ENCODE measurements around the gene CHRNA3.

The CHRNA3 gene

DNA sequence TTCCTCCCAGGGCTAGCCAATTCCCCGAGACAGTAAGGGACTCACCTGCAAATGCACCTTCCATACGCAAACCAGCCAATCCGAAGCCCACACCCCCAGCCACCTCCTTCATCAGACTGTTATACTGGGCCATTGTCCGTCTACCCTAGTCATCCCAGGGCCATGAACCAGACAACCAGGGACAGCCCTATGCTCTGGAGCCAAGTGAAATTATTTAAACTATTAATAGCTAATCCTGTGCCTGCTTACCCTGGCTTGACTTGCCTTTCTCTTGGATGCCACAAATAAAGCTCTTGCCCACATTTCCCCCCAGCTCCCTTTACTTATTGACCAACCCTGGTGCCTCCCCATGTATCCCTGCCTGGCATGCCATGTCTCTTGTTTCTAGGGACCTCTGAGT is 24.2 kb upstream of the CHRNA3 start:
- no peak overlapping the region for H3K4me3 ChIP-seq (replicated peaks in 1 of 2; ENCODE audit: low read depth in 2 of 2, low read length in 2 of 2)
- DNase-seq (ENCODE audit: low read depth in 2 of 2): no peak
- TF ChIP-seq, protein P1, sequence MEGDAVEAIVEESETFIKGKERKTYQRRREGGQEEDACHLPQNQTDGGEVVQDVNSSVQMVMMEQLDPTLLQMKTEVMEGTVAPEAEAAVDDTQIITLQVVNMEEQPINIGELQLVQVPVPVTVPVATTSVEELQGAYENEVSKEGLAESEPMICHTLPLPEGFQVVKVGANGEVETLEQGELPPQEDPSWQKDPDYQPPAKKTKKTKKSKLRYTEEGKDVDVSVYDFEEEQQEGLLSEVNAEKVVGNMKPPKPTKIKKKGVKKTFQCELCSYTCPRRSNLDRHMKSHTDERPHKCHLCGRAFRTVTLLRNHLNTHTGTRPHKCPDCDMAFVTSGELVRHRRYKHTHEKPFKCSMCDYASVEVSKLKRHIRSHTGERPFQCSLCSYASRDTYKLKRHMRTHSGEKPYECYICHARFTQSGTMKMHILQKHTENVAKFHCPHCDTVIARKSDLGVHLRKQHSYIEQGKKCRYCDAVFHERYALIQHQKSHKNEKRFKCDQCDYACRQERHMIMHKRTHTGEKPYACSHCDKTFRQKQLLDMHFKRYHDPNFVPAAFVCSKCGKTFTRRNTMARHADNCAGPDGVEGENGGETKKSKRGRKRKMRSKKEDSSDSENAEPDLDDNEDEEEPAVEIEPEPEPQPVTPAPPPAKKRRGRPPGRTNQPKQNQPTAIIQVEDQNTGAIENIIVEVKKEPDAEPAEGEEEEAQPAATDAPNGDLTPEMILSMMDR (IDR thresholded peaks at IDR 0.05; ENCODE audit: low read depth, low read length): no peak

DNA sequence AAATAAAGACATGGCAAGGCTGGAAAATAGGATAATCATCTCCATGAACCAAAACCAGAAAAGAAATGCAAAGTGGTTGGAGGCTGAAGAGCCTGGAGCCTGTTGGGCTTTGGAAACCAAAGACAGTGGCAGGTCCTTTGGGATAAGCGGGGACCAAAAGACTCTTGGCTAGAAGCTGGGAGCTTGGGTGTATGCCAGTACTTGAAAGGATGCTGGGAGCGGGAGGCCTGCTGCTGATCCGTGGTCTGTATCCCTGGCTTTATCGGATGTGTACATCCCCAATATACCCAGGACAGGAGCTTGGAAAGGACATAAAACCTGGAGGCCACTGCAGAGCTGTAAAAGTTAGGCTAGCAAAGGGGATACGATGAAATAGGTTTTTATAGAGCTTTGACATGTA is 21.5 kb upstream of the CHRNA3 start:
- no peak overlapping the region for H3K4me3 ChIP-seq (replicated peaks in 1 of 2; ENCODE audit: low read depth in 2 of 2, low read length in 2 of 2)
- no peak for DNase-seq (ENCODE audit: low read depth in 2 of 2)
- TF ChIP-seq, protein P1 (IDR thresholded peaks at IDR 0.05; ENCODE audit: low read depth, low read length): no peak

DNA sequence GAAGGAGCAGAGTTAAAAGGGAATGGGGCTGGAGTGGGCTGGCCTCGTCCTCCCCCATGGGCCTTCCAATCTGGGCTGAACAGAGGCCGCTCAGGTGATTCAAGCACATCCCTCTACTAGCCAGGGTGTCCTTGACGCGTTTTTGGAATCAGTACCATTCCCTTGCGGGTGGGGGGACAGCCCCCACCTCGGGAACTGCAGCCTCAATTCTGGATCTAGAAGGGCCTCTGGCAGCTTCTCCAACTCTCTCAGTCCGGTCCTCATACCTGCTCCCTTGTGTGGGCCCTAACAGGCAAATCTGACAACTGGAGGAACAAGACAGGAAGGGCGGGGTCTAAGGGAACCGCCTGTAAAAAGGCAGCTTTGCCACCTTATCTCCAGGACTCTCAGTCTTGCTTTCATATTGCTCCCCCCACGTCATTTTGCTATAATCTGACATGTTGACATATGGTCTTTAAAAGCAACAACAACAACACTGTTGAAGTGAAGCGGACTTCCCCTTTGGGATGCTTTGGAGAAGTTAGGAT is 21.0 kb upstream of the CHRNA3 start:
- no peak for DNase-seq (ENCODE audit: low read depth in 2 of 2)
- no peak overlapping the region for H3K4me3 ChIP-seq (replicated peaks in 1 of 2; ENCODE audit: low read depth in 2 of 2, low read length in 2 of 2)
- TF ChIP-seq, protein P1 (IDR thresholded peaks at IDR 0.05; ENCODE audit: low read depth, low read length): no peak

DNA sequence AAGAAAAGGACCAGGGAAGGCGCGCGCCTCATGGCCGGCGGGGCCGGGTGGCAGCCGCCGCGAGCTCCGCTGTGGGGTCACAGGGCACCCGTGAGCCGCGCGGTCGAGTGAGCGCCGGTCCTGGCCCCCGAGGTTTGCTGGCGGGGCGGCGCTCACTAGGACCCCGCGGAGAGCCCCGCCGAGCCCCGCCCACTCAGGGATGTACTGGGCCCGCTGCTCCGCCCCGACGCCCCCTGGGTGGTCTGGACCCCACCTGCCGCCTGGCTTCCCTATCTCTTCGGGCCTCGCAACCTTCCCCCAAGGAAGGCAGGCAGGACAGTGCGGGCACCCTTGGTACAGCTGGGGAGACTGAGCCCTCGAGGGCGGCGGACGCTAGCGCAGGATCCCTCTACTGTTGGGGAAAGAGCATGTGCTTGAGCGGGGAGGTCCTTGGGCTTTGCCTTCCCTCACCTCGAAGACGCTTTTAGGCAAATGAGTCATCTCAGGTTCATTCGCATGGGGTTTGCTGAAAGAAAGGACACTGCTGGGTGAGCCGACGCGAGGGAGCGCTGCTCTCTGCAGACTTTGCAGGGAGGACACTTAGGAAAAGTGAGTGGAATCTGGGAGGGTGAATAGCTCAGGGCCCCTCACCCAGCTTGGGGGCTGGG is 20.4 kb upstream of the CHRNA3 start, which contains the start of gene CHRNB4:
TSS of gene CHRNB4 (minus strand) at position 109 of the 647 bp plus-strand sequence. CDS start at position 32, 77 bp downstream.
- H3K4me3 ChIP-seq (replicated peaks in 1 of 2; ENCODE audit: low read depth in 2 of 2, low read length in 2 of 2): peak within 1 kb of the TSS; percentile 34 to 46
- TF ChIP-seq, protein P1 (IDR thresholded peaks at IDR 0.05; ENCODE audit: low read depth, low read length): no peak
- peak; percentile 3 to 28 for DNase-seq (ENCODE audit: low read depth in 2 of 2)

DNA sequence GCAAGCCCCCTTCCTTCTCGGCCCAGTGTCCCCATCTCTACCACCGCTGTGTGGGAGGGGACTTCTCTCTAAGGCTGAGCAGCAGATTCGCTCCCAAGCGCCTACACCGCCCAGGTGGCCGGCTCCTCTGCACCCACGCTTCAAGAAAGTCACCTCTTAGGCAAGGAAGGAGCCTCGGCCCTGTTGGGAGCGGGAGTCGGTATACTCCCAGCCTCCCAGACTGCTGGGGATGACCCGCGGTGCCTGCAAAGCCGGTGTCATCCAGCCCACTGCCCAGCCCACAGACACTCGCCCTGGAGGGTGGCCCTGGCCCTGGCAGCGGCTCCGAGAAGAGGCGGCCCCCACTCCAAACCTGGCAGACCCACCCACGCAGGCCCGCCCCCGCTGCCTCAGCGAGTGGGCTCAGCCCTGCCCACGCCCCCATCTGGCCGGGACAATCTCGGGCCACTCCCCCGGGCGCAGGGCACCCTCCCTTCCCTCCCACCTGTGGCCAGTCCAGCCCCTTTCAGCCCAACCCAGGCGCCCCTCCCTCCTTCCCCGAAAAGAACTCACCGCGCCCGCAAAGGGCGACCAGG is 19.8 kb upstream of the CHRNA3 start:
- DNase-seq (ENCODE audit: low read depth in 2 of 2): no peak
- H3K4me3 ChIP-seq (replicated peaks in 1 of 2; ENCODE audit: low read depth in 2 of 2, low read length in 2 of 2): peak overlapping the region; percentile 34 to 46
- TF ChIP-seq, protein P1 (IDR thresholded peaks at IDR 0.05; ENCODE audit: low read depth, low read length): no peak

DNA sequence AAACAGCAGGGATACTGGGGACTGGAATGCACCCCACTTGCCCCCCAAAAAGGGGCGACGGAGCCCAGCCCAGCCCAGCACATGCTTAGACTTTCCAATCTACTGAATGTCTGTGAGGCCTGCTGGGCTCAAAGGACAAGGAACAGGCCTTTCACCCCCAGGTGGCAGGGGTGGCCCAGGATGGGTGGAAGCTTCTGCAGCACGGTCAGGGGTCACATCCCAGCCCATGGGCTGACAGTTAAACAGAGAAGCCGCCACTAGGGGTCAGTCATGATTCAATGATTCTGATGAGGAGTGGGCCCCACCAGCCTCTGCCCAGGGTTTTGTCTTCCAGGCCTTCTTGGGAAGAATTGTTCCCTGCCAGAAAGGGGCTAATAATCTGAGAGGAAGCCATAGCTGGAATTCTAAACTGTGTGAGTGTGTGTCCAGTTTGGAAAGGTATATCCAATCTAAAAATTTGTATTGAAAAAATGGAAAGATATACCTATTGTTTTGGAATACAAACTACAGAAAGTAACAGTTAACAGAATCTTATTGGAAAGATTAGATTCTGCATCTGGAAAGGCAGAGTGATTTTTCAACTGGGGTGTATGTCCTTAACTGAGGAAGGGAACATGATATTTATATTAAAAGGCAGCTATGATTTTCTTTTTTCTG is 18.0 kb upstream of the CHRNA3 start:
- peak; percentile 54 to 56 for DNase-seq (ENCODE audit: low read depth in 2 of 2)
- TF ChIP-seq, protein P1 (IDR thresholded peaks at IDR 0.05; ENCODE audit: low read depth, low read length): peak; percentile 67
- H3K4me3 ChIP-seq (replicated peaks in 1 of 2; ENCODE audit: low read depth in 2 of 2, low read length in 2 of 2): no peak overlapping the region

Measured in cardiac fibroblast (primary cell).